ENCODE data around the gene ACSL3.

DNA sequence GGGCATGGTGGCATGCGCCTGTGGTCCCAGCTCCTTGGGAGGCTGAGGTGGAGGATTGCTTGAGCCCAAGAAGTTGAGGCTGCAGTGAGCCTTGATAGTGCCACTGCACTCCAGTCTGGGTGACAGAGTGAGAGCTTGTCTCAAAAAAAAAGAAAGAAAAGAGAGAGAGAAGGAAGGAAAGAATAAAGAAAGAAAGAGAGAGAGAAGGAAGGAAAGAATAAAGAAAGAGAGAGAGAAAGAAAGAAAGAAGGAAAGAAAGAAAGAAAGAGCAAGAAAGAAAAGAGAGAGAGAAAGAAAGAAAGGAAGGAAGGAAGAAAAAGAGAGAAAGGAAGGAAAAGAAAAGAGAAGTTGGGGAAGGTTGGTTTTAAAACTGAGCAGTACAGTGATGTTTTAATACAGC is 49.0 kb upstream of the ACSL3 start:
- TF ChIP-seq, protein P1, sequence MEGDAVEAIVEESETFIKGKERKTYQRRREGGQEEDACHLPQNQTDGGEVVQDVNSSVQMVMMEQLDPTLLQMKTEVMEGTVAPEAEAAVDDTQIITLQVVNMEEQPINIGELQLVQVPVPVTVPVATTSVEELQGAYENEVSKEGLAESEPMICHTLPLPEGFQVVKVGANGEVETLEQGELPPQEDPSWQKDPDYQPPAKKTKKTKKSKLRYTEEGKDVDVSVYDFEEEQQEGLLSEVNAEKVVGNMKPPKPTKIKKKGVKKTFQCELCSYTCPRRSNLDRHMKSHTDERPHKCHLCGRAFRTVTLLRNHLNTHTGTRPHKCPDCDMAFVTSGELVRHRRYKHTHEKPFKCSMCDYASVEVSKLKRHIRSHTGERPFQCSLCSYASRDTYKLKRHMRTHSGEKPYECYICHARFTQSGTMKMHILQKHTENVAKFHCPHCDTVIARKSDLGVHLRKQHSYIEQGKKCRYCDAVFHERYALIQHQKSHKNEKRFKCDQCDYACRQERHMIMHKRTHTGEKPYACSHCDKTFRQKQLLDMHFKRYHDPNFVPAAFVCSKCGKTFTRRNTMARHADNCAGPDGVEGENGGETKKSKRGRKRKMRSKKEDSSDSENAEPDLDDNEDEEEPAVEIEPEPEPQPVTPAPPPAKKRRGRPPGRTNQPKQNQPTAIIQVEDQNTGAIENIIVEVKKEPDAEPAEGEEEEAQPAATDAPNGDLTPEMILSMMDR (IDR thresholded peaks at IDR 0.05), result no peak
- TF ChIP-seq POLR2A (IDR thresholded peaks at IDR 0.05), result no peak

Data from testis (tissue), 2 donors.